Keratinocyte (primary cell): ENCODE data around the gene BAIAP3. TPM values are rescaled to one million over a fixed set of nuclear protein-coding genes. Genes with fewer than 3 reads are reported as not detected.
A peak's percentile ranks its signal among the peaks of the same experiment; 100 is the strongest.

Experiments used
- DNase-seq: peaks from one replicate; pipeline ENCODE4 v3.0.0-alpha.2; 2011; ENCODE audit warnings: low read depth, missing footprints, low spot score
- FAIRE-seq: peaks from 2 replicates; lab custom pipeline; 2011; peaks lifted over from hg19 to GRCh38; lab: Jason Lieb, UNC
- H2AFZ ChIP-seq: 2 replicates; pipeline ENCODE4 v1.6.0; 2012; ENCODE audit warnings: low read length, control low read depth, inconsistent platforms; ENCODE audit not compliant: control insufficient read depth
- H3K27ac ChIP-seq: 2 replicates; pipeline ENCODE4 v1.5.1; 2011; ENCODE audit warnings: low read length; ENCODE audit not compliant: control insufficient read depth, insufficient read depth
- H3K27me3 ChIP-seq: 3 replicates; pipeline ENCODE4 v1.6.0; 2011; ENCODE audit warnings: low read length; ENCODE audit not compliant: control insufficient read depth, insufficient read depth; ENCODE audit errors: extremely low read depth
- H3K36me3 ChIP-seq, 2 experiments: 2 replicates in 1 of 2; 3 replicates in 1 of 2; pipeline ENCODE4 v1.5.1; 2011; ENCODE audit warnings: low read length in 2 of 2, mild to moderate bottlenecking in 1 of 2; ENCODE audit not compliant: control insufficient read depth in 2 of 2, insufficient read depth in 2 of 2; ENCODE audit errors: extremely low read depth in 1 of 2
- H3K4me1 ChIP-seq: 3 replicates; pipeline ENCODE4 v1.5.1; 2011; ENCODE audit warnings: low read length; ENCODE audit not compliant: control insufficient read depth, insufficient read depth; ENCODE audit errors: extremely low read depth
- H3K4me2 ChIP-seq: 3 replicates; pipeline ENCODE4 v1.6.0; 2011; ENCODE audit warnings: low read depth, low read length; ENCODE audit not compliant: control insufficient read depth, insufficient read depth; ENCODE audit errors: extremely low read depth
- H3K4me3 ChIP-seq, 3 experiments: fragments of 200-600 bp in 1 of 3; sonication (generic) in 1 of 3; 2 replicates in 2 of 3; 3 replicates in 1 of 3; pipeline ENCODE4 v1.5.1; 2011 to 2016; ENCODE audit warnings: low read length in 3 of 3, mild to moderate bottlenecking in 3 of 3, control low read depth in 2 of 3, inconsistent platforms in 1 of 3, low read depth in 1 of 3, mixed read lengths in 1 of 3, mixed run types in 1 of 3, moderate library complexity in 1 of 3; ENCODE audit not compliant: control insufficient read depth in 2 of 3, insufficient read depth in 2 of 3; ENCODE audit errors: extremely low read depth in 1 of 3
- H3K79me2 ChIP-seq: 2 replicates; pipeline ENCODE4 v1.6.0; 2012; ENCODE audit warnings: low read length; ENCODE audit not compliant: control insufficient read depth, insufficient read depth
- H3K9ac ChIP-seq: 3 replicates; pipeline ENCODE4 v1.6.0; 2011; ENCODE audit warnings: low read length; ENCODE audit not compliant: control insufficient read depth, insufficient read depth; ENCODE audit errors: extremely low read depth
- H3K9me1 ChIP-seq: 3 replicates; pipeline ENCODE4 v1.6.0; 2011; ENCODE audit warnings: low read length; ENCODE audit not compliant: control insufficient read depth, insufficient read depth; ENCODE audit errors: extremely low read depth
- H3K9me3 ChIP-seq: 2 replicates; pipeline ENCODE4 v1.5.1; 2012; ENCODE audit warnings: low read depth, low read length; ENCODE audit not compliant: control insufficient read depth
- H4K20me1 ChIP-seq: 3 replicates; pipeline ENCODE4 v1.6.0; 2011; ENCODE audit warnings: low read length; ENCODE audit not compliant: control insufficient read depth, insufficient read depth; ENCODE audit errors: extremely low read depth
- EZH2 ChIP-seq: IDR thresholded peaks from one replicate; pipeline ENCODE4 v1.6.1; 2012; ENCODE audit warnings: inconsistent platforms, mild to moderate bottlenecking, low read length, moderate library complexity
- dilution Hi-C: fragments of 300-500 bp; cut with MboI; formaldehyde crosslinking; loops from one replicate; pipeline ENCODE4 v1.7.0; 2020; ENCODE audit warnings: low sequenced_read_pairs; ENCODE audit not compliant: extremely low pct_ligation_motif_present
- polyA plus RNA-seq, 5 experiments: library from polyadenylated mRNA; depleted of rRNA in 3 of 5; stranded (reverse) in 3 of 5; stranded (forward) in 1 of 5; unstranded in 1 of 5; fragments of >200 nt; gene quantifications; 1 replicate in 1 of 5; 2 replicates in 3 of 5; 3 replicates in 1 of 5; pipeline versions ENCODE4 v1.2.1 to v1.2.3, GENCODE V29; 2011 to 2012; ENCODE audit warnings: missing spikeins in 2 of 5, low read depth in 1 of 5, low replicate concordance in 1 of 5
- TF ChIP-seq, protein P1 (sequence below), 3 experiments: IDR thresholded peaks in 1 of 3; conservative IDR thresholded peaks in 1 of 3; optimal IDR thresholded peaks in 1 of 3; 2 replicates in 2 of 3; 3 replicates in 1 of 3; pipeline versions ENCODE3 to v1.5.1; 2011; ENCODE audit warnings: low read length in 3 of 3, mild to moderate bottlenecking in 3 of 3, moderate library complexity in 2 of 3, control low read depth in 1 of 3, inconsistent platforms in 1 of 3; ENCODE audit not compliant: insufficient read depth in 2 of 3; ENCODE audit errors: extremely low read depth in 1 of 3

The BAIAP3 gene
- polyA plus RNA-seq, 1 donor (not counting 4 experiments of a cell fraction or from before 2014, with no cell fraction given): not detected

DNA sequence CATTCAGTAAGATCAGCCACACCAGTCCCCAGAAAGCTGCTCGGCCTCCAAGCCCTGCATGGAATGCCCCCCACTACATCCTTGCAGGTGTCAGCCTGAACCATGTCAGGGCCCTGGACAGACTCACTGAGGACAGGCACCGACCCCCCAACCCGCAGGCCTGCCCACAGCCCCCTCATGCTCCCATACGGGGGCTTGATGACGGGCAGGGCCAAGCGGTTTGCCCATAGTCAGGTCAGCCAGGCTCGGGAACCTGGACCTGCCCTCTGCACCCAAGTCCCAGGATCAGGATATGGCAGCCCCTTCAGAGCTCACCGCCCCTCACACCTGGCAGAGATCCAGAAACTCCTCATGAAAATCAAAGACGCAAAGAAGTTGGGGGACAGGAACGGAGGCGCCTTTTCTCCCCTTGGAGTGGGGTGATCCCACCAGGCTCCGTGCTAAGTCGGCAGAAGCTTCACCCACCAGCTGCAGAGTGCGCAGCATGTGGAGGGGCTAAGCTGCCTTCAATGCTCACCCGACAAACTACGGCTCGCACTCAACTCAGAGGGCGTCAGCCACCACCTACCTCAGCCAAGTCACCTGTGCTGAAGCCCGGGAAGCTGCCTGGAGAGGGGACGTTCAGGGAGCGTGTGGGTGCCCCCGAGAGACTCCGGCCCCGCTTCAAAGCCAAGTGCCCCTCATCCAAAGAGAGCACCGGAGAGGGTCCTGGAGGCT lies 44.8 kb downstream of the BAIAP3 start:
- Histone ChIP-seq H3K36me3 (no peaks in the 10 kb centered on the region), H3K4me3 (no peak overlapping the region), H2AFZ (no peak overlapping the region), H3K4me1 (peaks cover 7% of the 10 kb centered on the region), H4K20me1 (no peaks in the 10 kb centered on the region), H3K79me2 (no peaks in the 10 kb centered on the region), H3K9me1 (no peaks in the 10 kb centered on the region), H3K9me3 (no peaks in the 10 kb centered on the region), H3K27ac (no peak overlapping the region), H3K9ac (peak overlapping the region; percentile 85), H3K4me2 (peak overlapping the region; percentile 79), H3K27me3 (no peaks in the 10 kb centered on the region)
- TF ChIP-seq, protein P1, sequence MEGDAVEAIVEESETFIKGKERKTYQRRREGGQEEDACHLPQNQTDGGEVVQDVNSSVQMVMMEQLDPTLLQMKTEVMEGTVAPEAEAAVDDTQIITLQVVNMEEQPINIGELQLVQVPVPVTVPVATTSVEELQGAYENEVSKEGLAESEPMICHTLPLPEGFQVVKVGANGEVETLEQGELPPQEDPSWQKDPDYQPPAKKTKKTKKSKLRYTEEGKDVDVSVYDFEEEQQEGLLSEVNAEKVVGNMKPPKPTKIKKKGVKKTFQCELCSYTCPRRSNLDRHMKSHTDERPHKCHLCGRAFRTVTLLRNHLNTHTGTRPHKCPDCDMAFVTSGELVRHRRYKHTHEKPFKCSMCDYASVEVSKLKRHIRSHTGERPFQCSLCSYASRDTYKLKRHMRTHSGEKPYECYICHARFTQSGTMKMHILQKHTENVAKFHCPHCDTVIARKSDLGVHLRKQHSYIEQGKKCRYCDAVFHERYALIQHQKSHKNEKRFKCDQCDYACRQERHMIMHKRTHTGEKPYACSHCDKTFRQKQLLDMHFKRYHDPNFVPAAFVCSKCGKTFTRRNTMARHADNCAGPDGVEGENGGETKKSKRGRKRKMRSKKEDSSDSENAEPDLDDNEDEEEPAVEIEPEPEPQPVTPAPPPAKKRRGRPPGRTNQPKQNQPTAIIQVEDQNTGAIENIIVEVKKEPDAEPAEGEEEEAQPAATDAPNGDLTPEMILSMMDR (optimal IDR thresholded peaks at IDR 0.05 in 1 of 3, IDR thresholded peaks at IDR 0.05 in 1 of 3, conservative IDR thresholded peaks at IDR 0.05 in 1 of 3; ENCODE audit: extremely low read depth in 1 of 3, insufficient read depth in 2 of 3, low read length in 3 of 3): no peak
- TF ChIP-seq EZH2: no peak
- DNase-seq: no peak
- dilution Hi-C loops: no loop called here
- FAIRE-seq: no peak

DNA sequence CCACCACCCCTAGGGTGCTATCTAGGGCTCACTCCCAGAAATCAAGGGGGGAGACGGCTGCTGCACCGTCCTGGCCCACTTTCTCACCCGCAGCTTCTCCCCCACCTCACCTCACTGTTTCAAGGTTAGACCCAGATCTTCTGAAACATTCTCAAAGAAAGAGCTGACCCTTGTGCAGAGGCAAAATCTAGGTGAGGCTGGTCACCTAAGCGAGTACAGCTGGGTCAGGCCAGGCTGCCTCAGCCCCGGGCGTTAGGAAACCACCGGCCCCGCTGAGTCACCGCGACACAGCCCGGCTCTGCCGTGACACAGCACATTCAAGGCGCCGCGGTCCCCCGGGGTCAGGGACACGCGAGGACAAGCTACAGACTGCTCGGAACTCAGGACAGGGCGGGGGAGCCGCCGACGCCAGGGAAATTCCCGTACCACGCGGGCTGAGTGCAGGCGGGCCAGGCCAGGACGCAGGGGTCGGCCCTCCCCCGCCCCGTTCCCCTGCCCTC lies 45.4 kb downstream of the BAIAP3 start:
- Histone ChIP-seq H3K9me3 (no peaks in the 10 kb centered on the region), H3K4me2 (peak overlapping the region; percentile 79), H4K20me1 (no peaks in the 10 kb centered on the region), H3K4me1 (peaks cover 7% of the 10 kb centered on the region), H3K27ac (peak overlapping the region; percentile 64), H3K36me3 (no peaks in the 10 kb centered on the region), H3K9me1 (no peaks in the 10 kb centered on the region), H3K79me2 (no peaks in the 10 kb centered on the region), H2AFZ (peak overlapping the region; percentile 40), H3K27me3 (no peaks in the 10 kb centered on the region), H3K9ac (peak overlapping the region; percentile 85), H3K4me3 (peak overlapping the region; percentile 45 to 68 (median 57))
- DNase-seq (peak; percentile 13), FAIRE-seq (peak; percentile 65)
- dilution Hi-C loops: no loop called here
- no peak for TF ChIP-seq EZH2
- TF ChIP-seq, protein P1 (optimal IDR thresholded peaks at IDR 0.05 in 1 of 3, IDR thresholded peaks at IDR 0.05 in 1 of 3, conservative IDR thresholded peaks at IDR 0.05 in 1 of 3; ENCODE audit: extremely low read depth in 1 of 3, insufficient read depth in 2 of 3, low read length in 3 of 3): no peak
